HG03280 (cell line): ENCODE measurements around the gene MRI1.

Experiments
- ATAC-seq: cut with Tn5 transposase; IDR thresholded peaks from one replicate; pipeline ENCODE4 v1.9.1; 2021; ENCODE audit warnings: mild to moderate bottlenecking, moderate library complexity; ENCODE audit not compliant: unreplicated experiment

MRI1 gene

GRCh38 chr19:13817615-13818371 lies 53.5 kb downstream of the MRI1 start:
- peak; percentile 42 for ATAC-seq

DNA sequence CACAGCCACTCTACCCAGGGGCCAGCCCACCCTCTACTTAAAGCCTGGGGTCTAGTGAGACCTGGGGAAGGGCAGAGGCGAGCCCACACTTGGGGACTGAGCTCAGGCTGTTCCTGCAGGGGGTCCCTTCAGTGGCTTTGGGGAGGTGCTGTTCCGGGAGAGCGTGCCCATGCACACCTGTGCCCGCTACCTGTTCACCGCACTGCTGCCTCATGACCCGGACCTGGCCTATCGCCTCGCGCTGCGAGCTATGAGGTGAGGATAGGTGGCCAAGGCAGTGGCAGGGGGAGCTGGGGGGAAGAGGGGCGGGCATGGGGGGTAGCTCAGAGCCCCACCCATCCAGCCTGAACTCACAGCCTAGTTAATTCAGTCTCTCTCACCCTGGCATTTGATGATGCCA lies 54.9 kb downstream of the MRI1 start:
- ATAC-seq = no peak

DNA sequence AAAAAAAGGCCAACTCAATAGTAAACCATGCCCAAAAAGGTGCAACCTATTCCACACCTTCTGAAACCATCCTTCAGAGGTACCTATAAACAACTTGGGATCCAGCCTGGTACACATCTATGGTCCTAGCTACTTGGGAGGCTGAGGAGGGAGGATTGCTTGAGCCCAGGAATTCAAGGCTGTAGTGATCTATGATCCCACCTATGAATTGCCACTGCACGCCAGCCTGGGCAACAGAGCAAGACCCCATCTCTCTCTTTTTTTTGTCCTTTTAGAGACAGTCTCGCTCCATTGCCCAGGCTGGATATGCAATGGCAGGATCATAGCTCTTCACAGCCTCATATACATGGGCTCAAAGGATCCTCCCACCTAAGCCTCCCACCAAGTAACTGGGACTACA lies 57.0 kb downstream of the MRI1 start:
- ATAC-seq = no peak

DNA sequence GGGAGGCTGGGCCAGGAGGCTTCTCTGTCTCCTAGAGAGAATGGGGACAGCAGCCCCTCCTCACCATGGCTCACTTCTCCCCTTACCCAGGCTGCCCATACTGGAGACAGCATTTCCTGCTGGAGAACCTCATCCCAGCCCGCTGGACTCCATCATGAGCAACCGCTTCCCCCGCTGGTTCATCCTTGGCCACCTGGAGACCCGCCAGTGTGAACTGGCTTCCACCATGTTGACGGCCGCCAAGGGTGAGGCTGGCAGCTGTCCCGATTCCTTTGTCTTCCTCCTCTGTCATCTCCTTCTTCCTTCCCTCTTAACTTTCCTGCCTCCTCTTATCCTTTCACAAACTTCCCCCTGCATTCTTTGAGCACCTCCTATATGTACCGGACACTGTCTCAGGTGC lies 58.9 kb downstream of the MRI1 start:
- no peak for ATAC-seq
